Heart left ventricle (tissue), 13 donors: ENCODE measurements around the gene FRMPD4.

Experiments
- CTCF ChIP-seq, 12 donors: fragments of 200-600 bp; sonication (generic) in 4 of 12; IDR thresholded peaks; one replicate each; pipeline versions ENCODE4 v1.5.0 to v1.8.0; 2018 to 2022; ENCODE audit warnings: antibody characterized with exemption in 12 of 12, mild to moderate bottlenecking in 5 of 12
- POLR2A ChIP-seq, 2 donors: fragments of 450-650 bp; IDR thresholded peaks; one replicate each; pipeline ENCODE4 v1.6.1; 2017; ENCODE audit warnings: antibody characterized with exemption in 2 of 2, mild to moderate bottlenecking in 2 of 2, moderate library complexity in 2 of 2
- donor health status: ischemic (EF 13 %, LVEDD 7.1; RV severe dilation, severe dysfunction).
- donor health status: DM: no; HTN: yes; CAD: no.
- donor health status: DM: no; HTN: no; CAD: no.
- donor health status: ischemic (EF 25% LVEDD 6.9; RV normal size, moderate dysfunction).
- donor health status: ischemic (EF 25% LVEDD 5.7; RV mildly dilated, moderate dysfunction).
- donor health status: ischemic (EF 35%, LVEDD 5.7; RV mildly dilated, moderate dysfunction).
- donor health status: nonischemic (EF 11% LVEDD 7.7; RV severe dilation, severe dysfunction).
- donor health status: DM: yes; HTN: yes; CAD: no.
- donor health status: PGD.
- donor health status: ischemic (EF 29% LVEDD 5.4; RV normal size, mild dysfunction).
- donor health status: nonischemic (EF 23%, LVEDD 6.1; RV moderate dilation, normal function).

DNA sequence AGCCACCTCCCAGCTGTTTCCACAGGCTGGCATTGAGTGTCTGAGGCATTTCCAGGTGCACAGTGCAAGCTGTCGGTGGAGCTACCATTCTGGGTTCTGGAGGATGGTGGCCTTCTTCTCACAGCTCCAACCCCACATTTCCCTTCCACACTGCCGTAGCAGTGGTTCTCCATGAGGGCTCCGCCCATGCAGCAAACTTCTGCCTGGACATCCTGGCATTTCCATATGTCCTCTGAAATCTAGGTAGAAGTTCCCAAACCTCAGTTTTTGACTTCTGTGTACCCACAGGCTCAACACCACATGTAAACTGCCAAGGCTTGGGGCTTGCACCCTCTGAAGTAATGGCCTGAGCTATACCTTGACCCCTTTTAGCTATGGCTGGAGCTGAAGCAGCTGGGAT lies 10.3 kb upstream of the FRMPD4 start:
- TF ChIP-seq CTCF (IDR thresholded peaks at IDR 0.05) (no peak), POLR2A (IDR thresholded peaks at IDR 0.05) (no peak)
